HepG2 (cell line): Measurements from ENCODE around the gene SLC25A52. TPM values are rescaled to one million over a fixed set of nuclear protein-coding genes. Genes with fewer than 3 reads are reported as not detected.

Experiments
- ATAC-seq: fragments of 200-7000 bp; cut with Tn5 transposase; 3 replicates; pipeline ENCODE4 v1.9.1; 2020; ENCODE audit warnings: mild to moderate bottlenecking, moderate library complexity
- BruUV-seq: library from RNA; stranded (reverse); fragments of 400-500 nt; replicated peaks from 2 replicates; lab custom pipeline; 2021; lab: Mats Ljungman, UMichigan
- CTCF ChIA-PET: fragments of 300-600 bp; formaldehyde crosslinking; extraction: SDS; loops from one replicate; lab custom pipeline; 2021; ENCODE audit warnings: low total read pairs, inconsistent platforms, low intra/inter-chr PET ratio; lab: Yijun Ruan, JAX
- POLR2A ChIA-PET: fragments of 350-600 bp; sonication (Branson Sonifier 250); formaldehyde crosslinking; loops from one replicate; lab custom pipeline; 2020; ENCODE audit warnings: antibody characterized with exemption, inconsistent platforms; lab: Yijun Ruan, JAX
- DNase-seq: peaks from one replicate; pipeline ENCODE4 v3.0.0-alpha.2; 2015; ENCODE audit warnings: low spot score
- FAIRE-seq: peaks from 3 replicates; lab custom pipeline; 2011; peaks lifted over from hg19 to GRCh38; lab: Jason Lieb, UNC
- H2AFZ ChIP-seq: one replicate; pipeline ENCODE4 v1.6.1; 2011; ENCODE audit warnings: low read length, inconsistent platforms
- H3K27ac ChIP-seq: fragments of 300-600 bp; 3 replicates; pipeline ENCODE4 v1.8.0; 2011; ENCODE audit warnings: mixed run types, mild to moderate bottlenecking, mixed read lengths, low read length, inconsistent platforms; ENCODE audit not compliant: insufficient read depth; ENCODE audit errors: extremely low read length
- H3K27me3 ChIP-seq, 2 experiments: fragments of 200-600 bp in 1 of 2; 2 replicates in 1 of 2; 3 replicates in 1 of 2; pipeline versions ENCODE4 v1.6.0 to v1.8.0; 2011; ENCODE audit warnings: low read length in 2 of 2, mild to moderate bottlenecking in 2 of 2, moderate library complexity in 2 of 2, inconsistent platforms in 1 of 2; ENCODE audit not compliant: insufficient read depth in 2 of 2, control insufficient read depth in 1 of 2
- H3K36me3 ChIP-seq, 2 experiments: fragments of 200-600 bp in 1 of 2; replicated peaks in 1 of 2; 2 replicates in 1 of 2; 3 replicates in 1 of 2; pipeline versions ENCODE4 v1.5.1 to v1.8.0; 2011; ENCODE audit warnings: low read length in 2 of 2, inconsistent platforms in 1 of 2; ENCODE audit not compliant: insufficient read depth in 2 of 2, control insufficient read depth in 1 of 2
- H3K4me1 ChIP-seq: 2 replicates; pipeline ENCODE4 v1.5.1; 2012; ENCODE audit warnings: low read length, inconsistent platforms; ENCODE audit not compliant: insufficient read depth
- H3K4me2 ChIP-seq: 2 replicates; pipeline ENCODE4 v1.6.0; 2011; ENCODE audit warnings: low read depth, low read length, inconsistent platforms
- H3K4me3 ChIP-seq, 3 experiments: fragments of 200-600 bp in 1 of 3; sonication (generic), shearing (Covaris generic) in 1 of 3; replicated peaks in 1 of 3; 2 replicates each; pipeline ENCODE4 v1.5.1; 2011 to 2016; ENCODE audit warnings: low read length in 3 of 3, inconsistent platforms in 2 of 3, low read depth in 2 of 3, mild to moderate bottlenecking in 2 of 3, control low read depth in 1 of 3, mixed read lengths in 1 of 3; ENCODE audit not compliant: insufficient read depth in 1 of 3
- H3K79me2 ChIP-seq: one replicate; pipeline ENCODE4 v1.6.1; 2011; ENCODE audit warnings: low read length, inconsistent platforms; ENCODE audit not compliant: insufficient read depth
- H3K9ac ChIP-seq: 2 replicates; pipeline ENCODE4 v1.6.0; 2011; ENCODE audit warnings: mild to moderate bottlenecking, low read depth, low read length, inconsistent platforms; ENCODE audit not compliant: insufficient read depth
- H3K9me3 ChIP-seq: 2 replicates; pipeline ENCODE4 v1.5.1; 2012; ENCODE audit warnings: mild to moderate bottlenecking, low read length
- H4K20me1 ChIP-seq: 2 replicates; pipeline ENCODE4 v1.6.0; 2011; ENCODE audit warnings: inconsistent platforms, mild to moderate bottlenecking, low read length, moderate library complexity; ENCODE audit not compliant: insufficient read depth
- BCLAF1 ChIP-seq: fragments of 450-650 bp; IDR thresholded peaks from 2 replicates; pipeline ENCODE4 v1.6.1; 2017; ENCODE audit warnings: mild to moderate bottlenecking
- HMG20B ChIP-seq: conservative IDR thresholded peaks from 2 replicates; pipeline ENCODE4 v1.6.1; 2016; ENCODE audit warnings: missing genetic modification reagents, missing compliant biosample characterization
- HNF1A ChIP-seq, 2 experiments: sonication (generic) in 1 of 2; formaldehyde crosslinking in 1 of 2; IDR thresholded peaks; 2 replicates each; pipeline versions ENCODE4 v1.4.0 to v1.6.1; 2016 to 2020; ENCODE audit warnings: borderline replicate concordance in 1 of 2, low read depth in 1 of 2, mild to moderate bottlenecking in 1 of 2, missing genetic modification reagents in 1 of 2
- IRF9 ChIP-seq: sonication (generic); formaldehyde crosslinking; IDR thresholded peaks from 2 replicates; pipeline ENCODE4 v1.8.0; 2022; ENCODE audit warnings: missing genetic modification reagents, mild to moderate bottlenecking, borderline replicate concordance
- SUZ12 ChIP-seq: fragments of 150-350 bp; IDR thresholded peaks from 2 replicates; pipeline ENCODE4 v1.6.1; 2014; ENCODE audit warnings: low read depth, low read length
- in situ Hi-C: cut with HindIII; loops from 2 replicates; pipeline ENCODE4 v1.10.0; 2017; ENCODE audit warnings: low pct_unique_long_range_greater_than_20kb; ENCODE audit not compliant: extremely low pct_ligation_motif_present
- intact Hi-C: fragments of 100-400 bp; cut with micrococcal nuclease; formaldehyde crosslinking; loops from one replicate; pipeline ENCODE4 v1.10.0; 2022; ENCODE audit not compliant: unreplicated experiment
- polyA plus RNA-seq, 8 experiments: library from polyadenylated mRNA; depleted of rRNA in 3 of 8; stranded (reverse) in 7 of 8; unstranded in 1 of 8; fragments of >200 nt; fragmentation: Illumina TruSeq in 4 of 8; extraction: Trizol in 4 of 8; gene quantifications; 2 replicates each; pipeline versions ENCODE4 v1.2.1 to v1.2.3, GENCODE V29; 2011 to 2016; ENCODE audit warnings: low read depth in 4 of 8, missing spikeins in 1 of 8, mixed read lengths in 1 of 8; ENCODE audit not compliant: insufficient read depth in 1 of 8
- total RNA-seq, 5 experiments: library from RNA; depleted of rRNA; stranded (reverse); fragments of >200 nt; fragmentation: Illumina TruSeq; extraction: Trizol; gene quantifications; 2 replicates each; pipeline ENCODE4 v1.2.3, GENCODE V29; 2016; ENCODE audit warnings: low read depth in 1 of 5

Gene SLC25A52
- total and polyA plus RNA-seq, 2 of the 13 experiments (the other 11 are each of a cell fraction or from before 2014, with no cell fraction given) = 0.46 TPM; not detected in 1

GRCh38 chr18:31795747-31796146 lies 35.1 kb upstream of the SLC25A52 start (continued):
- TF ChIP-seq IRF9 (CRISPR knock-in tag) = no peak

- H3K4me3 ChIP-seq = no peak overlapping the region
- no peak for FAIRE-seq
- no peak for TF ChIP-seq HMG20B (CRISPR knock-in tag)
- no peak for TF ChIP-seq BCLAF1
- TF ChIP-seq SUZ12 = no peak
- TF ChIP-seq HNF1A (IDR thresholded peaks at IDR 0.05; ENCODE audit: low read depth) = no peak
- TF ChIP-seq HNF1A (CRISPR knock-in tag; IDR thresholded peaks at IDR 0.05; ENCODE audit: borderline replicate concordance) = no peak
- TF ChIP-seq, all 625 proteins: peak for 0
- Histone ChIP-seq H3K36me3 (no peaks in the 10 kb centered on the region), H3K79me2 (no peaks in the 10 kb centered on the region), H3K9me3 (no peaks in the 10 kb centered on the region), H3K4me2 (no peak overlapping the region), H4K20me1 (no peaks in the 10 kb centered on the region), H2AFZ (no peak overlapping the region), H3K27ac (no peak overlapping the region), H3K4me1 (peaks cover 32% of the 10 kb centered on the region), H3K9ac (no peak overlapping the region), H3K27me3 (0 out of 5 replicates have a peak, but pooled peaks cover 0 to 3% of the 10 kb centered on the region in 2 experiments)
- in situ Hi-C loops = no loop called here
- CTCF ChIA-PET = no interaction called here
- POLR2A ChIA-PET = no interaction called here
- no peak for DNase-seq
- intact Hi-C loops = no loop called here
- ATAC-seq = no peak
- BruUV-seq = no TSS peak
Measured at GRCh38 chr18:31793531-31793930, 32.9 kb upstream of the SLC25A52 start.
